ENCODE data around the gene SFTPB.

SFTPB gene

DNA sequence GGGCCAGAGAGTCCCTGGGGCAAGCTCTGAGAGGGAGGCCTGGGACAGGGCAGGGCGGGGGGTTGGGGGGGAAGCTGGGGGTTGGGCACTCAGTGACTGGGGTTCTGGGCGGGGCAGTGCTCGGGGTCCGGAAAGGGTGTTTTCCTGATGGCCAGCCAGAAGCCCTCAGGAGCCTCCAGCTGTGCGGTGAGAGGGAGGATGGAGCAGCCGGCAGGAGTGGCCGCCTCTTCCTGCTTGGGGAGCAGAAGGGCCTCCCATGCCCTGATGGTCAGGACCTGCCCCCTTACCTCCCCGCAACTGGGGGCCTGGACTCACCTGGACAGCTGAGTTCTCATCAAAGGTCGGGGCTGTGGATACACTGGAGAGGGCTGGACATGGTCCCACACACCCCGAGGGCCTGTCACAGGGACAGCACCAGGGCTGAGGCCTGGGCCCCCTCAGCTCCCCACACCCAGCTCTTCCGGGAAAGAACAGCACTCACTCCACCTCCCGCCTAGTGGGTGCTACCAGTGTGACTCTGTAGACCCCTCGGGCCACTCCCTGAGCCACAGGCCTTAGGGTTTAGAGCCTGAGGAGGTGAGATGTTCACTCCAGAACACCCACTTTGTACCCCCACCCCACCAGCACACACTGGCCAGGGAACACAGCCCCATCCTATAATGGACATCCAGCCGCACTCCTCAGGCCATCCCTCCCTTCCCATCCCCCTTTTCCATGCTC is 6.7 kb downstream of the SFTPB start (continued):
- TF ChIP-seq, protein P1, sequence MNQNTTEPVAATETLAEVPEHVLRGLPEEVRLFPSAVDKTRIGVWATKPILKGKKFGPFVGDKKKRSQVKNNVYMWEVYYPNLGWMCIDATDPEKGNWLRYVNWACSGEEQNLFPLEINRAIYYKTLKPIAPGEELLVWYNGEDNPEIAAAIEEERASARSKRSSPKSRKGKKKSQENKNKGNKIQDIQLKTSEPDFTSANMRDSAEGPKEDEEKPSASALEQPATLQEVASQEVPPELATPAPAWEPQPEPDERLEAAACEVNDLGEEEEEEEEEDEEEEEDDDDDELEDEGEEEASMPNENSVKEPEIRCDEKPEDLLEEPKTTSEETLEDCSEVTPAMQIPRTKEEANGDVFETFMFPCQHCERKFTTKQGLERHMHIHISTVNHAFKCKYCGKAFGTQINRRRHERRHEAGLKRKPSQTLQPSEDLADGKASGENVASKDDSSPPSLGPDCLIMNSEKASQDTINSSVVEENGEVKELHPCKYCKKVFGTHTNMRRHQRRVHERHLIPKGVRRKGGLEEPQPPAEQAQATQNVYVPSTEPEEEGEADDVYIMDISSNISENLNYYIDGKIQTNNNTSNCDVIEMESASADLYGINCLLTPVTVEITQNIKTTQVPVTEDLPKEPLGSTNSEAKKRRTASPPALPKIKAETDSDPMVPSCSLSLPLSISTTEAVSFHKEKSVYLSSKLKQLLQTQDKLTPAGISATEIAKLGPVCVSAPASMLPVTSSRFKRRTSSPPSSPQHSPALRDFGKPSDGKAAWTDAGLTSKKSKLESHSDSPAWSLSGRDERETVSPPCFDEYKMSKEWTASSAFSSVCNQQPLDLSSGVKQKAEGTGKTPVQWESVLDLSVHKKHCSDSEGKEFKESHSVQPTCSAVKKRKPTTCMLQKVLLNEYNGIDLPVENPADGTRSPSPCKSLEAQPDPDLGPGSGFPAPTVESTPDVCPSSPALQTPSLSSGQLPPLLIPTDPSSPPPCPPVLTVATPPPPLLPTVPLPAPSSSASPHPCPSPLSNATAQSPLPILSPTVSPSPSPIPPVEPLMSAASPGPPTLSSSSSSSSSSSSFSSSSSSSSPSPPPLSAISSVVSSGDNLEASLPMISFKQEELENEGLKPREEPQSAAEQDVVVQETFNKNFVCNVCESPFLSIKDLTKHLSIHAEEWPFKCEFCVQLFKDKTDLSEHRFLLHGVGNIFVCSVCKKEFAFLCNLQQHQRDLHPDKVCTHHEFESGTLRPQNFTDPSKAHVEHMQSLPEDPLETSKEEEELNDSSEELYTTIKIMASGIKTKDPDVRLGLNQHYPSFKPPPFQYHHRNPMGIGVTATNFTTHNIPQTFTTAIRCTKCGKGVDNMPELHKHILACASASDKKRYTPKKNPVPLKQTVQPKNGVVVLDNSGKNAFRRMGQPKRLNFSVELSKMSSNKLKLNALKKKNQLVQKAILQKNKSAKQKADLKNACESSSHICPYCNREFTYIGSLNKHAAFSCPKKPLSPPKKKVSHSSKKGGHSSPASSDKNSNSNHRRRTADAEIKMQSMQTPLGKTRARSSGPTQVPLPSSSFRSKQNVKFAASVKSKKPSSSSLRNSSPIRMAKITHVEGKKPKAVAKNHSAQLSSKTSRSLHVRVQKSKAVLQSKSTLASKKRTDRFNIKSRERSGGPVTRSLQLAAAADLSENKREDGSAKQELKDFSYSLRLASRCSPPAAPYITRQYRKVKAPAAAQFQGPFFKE (tag by site-specific recombination; IDR thresholded peaks at IDR 0.05; ENCODE audit: borderline replicate concordance) = no peak
- no peak for TF ChIP-seq ZNF274 (IDR thresholded peaks at IDR 0.05; ENCODE audit: low read length)
- TF ChIP-seq ZNF274 (tag by site-specific recombination; IDR thresholded peaks at IDR 0.05; ENCODE audit: borderline replicate concordance) = no peak
- TF ChIP-seq ZNF785 (tag by site-specific recombination; IDR thresholded peaks at IDR 0.05) = no peak
- TF ChIP-seq, protein P2, sequence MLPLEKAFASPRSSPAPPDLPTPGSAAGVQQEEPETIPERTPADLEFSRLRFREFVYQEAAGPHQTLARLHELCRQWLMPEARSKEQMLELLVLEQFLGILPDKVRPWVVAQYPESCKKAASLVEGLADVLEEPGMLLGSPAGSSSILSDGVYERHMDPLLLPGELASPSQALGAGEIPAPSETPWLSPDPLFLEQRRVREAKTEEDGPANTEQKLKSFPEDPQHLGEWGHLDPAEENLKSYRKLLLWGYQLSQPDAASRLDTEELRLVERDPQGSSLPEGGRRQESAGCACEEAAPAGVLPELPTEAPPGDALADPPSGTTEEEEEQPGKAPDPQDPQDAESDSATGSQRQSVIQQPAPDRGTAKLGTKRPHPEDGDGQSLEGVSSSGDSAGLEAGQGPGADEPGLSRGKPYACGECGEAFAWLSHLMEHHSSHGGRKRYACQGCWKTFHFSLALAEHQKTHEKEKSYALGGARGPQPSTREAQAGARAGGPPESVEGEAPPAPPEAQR (tag by site-specific recombination; IDR thresholded peaks at IDR 0.05) = no peak
- no peak for TF ChIP-seq ZNF548 (tag by site-specific recombination; IDR thresholded peaks at IDR 0.05)
- no peak for TF ChIP-seq ZNF621 (tag by site-specific recombination; IDR thresholded peaks at IDR 0.05)

DNA sequence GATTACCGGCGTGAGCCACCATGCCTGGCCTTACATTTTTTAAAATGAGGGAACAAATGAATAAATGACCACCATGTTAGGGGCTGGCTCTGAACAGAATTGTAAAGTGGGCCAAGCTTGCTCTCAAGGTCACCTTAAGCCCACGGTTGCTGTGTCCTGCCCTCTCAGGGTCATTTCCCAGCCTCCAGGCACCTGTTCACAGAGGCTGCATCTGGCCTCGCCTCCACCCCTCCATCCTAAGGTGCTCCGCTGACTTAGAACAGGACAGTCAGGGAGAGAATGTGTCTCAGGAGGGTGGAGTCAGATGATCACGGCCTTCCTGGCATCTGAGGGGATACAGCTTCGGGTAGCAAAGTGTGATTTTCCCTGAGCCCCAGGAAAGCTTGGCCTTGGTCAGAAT is 7.3 kb downstream of the SFTPB start:
- ChIA-PET CTCF (interaction anchor here (0.6 to 1.0 kb wide), 3 partner anchors 8 to 89 kb away, joined by 3 read pairs; no protein-coding TSS in a partner anchor), POLR2A (interaction anchor here (0.7 kb wide), 1 partner anchor 24 kb away, joined by 4 read pairs; no protein-coding TSS in a partner anchor)
- TF ChIP-seq ZNF776 (tag by site-specific recombination; IDR thresholded peaks at IDR 0.05; ENCODE audit: borderline replicate concordance) (no peak), ZNF366 (tag by site-specific recombination; conservative IDR thresholded peaks at IDR 0.05) (no peak), IKZF3 (tag by site-specific recombination; IDR thresholded peaks at IDR 0.05) (no peak), ZNF423 (tag by site-specific recombination; IDR thresholded peaks at IDR 0.05) (no peak), ZNF561 (tag by site-specific recombination; IDR thresholded peaks at IDR 0.05; ENCODE audit: borderline replicate concordance) (no peak), TRIM28 (IDR thresholded peaks at IDR 0.05; ENCODE audit: borderline replicate concordance, low read length) (no peak), ZNF221 (tag by site-specific recombination; IDR thresholded peaks at IDR 0.05; ENCODE audit: borderline replicate concordance) (no peak), TCF7L2 (IDR thresholded peaks at IDR 0.05; ENCODE audit: borderline replicate concordance, low read depth, low read length) (no peak), ZNF623 (tag by site-specific recombination; IDR thresholded peaks at IDR 0.05) (no peak), REPIN1 (tag by site-specific recombination; IDR thresholded peaks at IDR 0.05; ENCODE audit: low read depth) (no peak), ZNF223 (tag by site-specific recombination; IDR thresholded peaks at IDR 0.05) (no peak), GLI2 (tag by site-specific recombination; IDR thresholded peaks at IDR 0.05; ENCODE audit: borderline replicate concordance, low read depth) (no peak), SCRT1 (tag by site-specific recombination; IDR thresholded peaks at IDR 0.05; ENCODE audit: borderline replicate concordance) (no peak), ZNF341 (tag by site-specific recombination; IDR thresholded peaks at IDR 0.05; ENCODE audit: low read depth) (no peak), ZNF114 (tag by site-specific recombination; IDR thresholded peaks at IDR 0.05) (no peak), GLIS2 (tag by site-specific recombination; IDR thresholded peaks at IDR 0.05) (no peak), ZNF292 (tag by site-specific recombination; IDR thresholded peaks at IDR 0.05; ENCODE audit: borderline replicate concordance, low read depth) (no peak)
- TF ChIP-seq, protein P3, sequence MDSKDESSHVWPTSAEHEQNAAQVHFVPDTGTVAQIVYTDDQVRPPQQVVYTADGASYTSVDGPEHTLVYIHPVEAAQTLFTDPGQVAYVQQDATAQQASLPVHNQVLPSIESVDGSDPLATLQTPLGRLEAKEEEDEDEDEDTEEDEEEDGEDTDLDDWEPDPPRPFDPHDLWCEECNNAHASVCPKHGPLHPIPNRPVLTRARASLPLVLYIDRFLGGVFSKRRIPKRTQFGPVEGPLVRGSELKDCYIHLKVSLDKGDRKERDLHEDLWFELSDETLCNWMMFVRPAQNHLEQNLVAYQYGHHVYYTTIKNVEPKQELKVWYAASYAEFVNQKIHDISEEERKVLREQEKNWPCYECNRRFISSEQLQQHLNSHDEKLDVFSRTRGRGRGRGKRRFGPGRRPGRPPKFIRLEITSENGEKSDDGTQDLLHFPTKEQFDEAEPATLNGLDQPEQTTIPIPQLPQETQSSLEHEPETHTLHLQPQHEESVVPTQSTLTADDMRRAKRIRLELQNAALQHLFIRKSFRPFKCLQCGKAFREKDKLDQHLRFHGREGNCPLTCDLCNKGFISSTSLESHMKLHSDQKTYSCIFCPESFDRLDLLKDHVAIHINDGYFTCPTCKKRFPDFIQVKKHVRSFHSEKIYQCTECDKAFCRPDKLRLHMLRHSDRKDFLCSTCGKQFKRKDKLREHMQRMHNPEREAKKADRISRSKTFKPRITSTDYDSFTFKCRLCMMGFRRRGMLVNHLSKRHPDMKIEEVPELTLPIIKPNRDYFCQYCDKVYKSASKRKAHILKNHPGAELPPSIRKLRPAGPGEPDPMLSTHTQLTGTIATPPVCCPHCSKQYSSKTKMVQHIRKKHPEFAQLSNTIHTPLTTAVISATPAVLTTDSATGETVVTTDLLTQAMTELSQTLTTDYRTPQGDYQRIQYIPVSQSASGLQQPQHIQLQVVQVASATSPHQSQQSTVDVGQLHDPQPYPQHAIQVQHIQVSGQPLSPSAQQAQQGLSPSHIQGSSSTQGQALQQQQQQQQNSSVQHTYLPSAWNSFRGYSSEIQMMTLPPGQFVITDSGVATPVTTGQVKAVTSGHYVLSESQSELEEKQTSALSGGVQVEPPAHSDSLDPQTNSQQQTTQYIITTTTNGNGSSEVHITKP (tag by site-specific recombination; IDR thresholded peaks at IDR 0.05) = no peak
- Histone ChIP-seq H3K4me1 (ENCODE audit: control insufficient read depth, insufficient read depth, low read length) (no peaks in the 10 kb centered on the region), H3K36me3 (ENCODE audit: control insufficient read depth in 2 of 2, insufficient read depth in 1 of 2, low read length in 2 of 2) (peaks cover 0 to 3% of the 10 kb centered on the region in 2 experiments; a peak in 2 of 3 replicates), H3K27ac (ENCODE audit: extremely low read depth, low read depth, low read length) (no peak overlapping the region), H3K4me3 (ENCODE audit: low read depth, low read length) (no peak overlapping the region), H3K9me3 (ENCODE audit: control insufficient read depth, insufficient read depth, low read depth, low read length) (no peaks in the 10 kb centered on the region)
